HG02884 (cell line): ENCODE results near the gene APBA2.
"Not testable (repeated sequence)": the region's sequence is repeated elsewhere in the genome, so short reads cannot be mapped to it uniquely, and the experiment has no call there.

Experiments
- ATAC-seq: cut with Tn5 transposase; IDR thresholded peaks from one replicate; pipeline ENCODE4 v1.9.1; 2021; ENCODE audit warnings: mild to moderate bottlenecking, moderate library complexity; ENCODE audit not compliant: unreplicated experiment

Gene APBA2

GRCh38 chr15:29097971-29098370 lies 212.2 kb downstream of the APBA2 start:
- no peak for ATAC-seq

DNA sequence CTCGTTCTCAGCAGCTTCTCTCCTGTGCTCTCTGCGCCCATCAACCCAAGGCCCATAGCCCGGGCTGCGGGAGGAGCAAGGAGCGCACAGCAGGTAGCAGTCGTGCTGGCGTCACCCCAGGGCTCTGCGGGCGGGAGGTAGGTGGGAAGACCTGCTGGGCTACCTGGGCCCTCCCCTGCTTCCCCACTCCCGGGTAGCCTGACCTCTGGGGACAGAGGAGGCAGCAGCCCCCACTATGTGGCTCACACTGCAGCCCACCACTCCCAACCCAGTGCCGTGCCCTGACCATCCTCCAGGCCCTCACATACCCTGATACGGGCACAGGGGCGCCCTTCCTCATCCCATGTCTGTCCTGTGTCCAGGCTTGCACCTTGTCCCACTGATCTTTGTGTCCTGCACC lies 212.9 kb downstream of the APBA2 start:
- ATAC-seq: no peak

DNA sequence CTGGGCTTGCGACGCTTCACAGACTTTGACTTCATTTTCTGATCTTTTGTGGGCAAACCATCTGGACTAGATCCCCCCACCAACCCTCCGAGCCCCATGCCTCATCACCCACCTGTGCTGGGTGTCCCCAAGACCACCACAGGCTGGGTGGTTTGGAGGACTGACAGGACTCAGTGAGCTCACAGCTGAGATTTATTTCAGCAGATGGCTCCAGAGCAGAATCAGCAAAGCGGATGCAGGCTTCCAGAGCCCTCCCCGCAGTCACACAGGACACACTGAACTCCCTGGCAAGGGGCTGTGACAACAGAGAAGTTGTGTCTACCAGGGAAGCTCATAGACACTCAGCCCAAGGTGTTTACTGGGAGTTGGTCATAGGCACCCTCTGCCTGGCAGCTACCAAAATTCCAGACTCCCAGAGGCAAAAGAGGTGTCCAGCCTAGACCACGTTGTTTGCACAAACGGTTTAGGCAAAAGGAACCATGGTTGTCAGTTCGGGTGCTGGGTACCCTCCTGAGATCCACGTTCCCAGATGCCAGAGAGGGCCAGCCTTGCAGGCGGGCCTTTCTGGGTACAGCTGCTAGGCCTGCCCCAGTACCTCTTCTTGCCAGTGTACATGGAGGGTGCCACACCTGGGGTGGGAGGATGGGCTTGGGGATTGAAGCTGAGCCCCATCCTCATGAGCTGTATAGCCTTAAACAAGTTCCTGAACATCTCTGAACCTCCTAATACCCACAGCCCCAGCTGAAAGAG lies 213.5 kb downstream of the APBA2 start:
- no peak for ATAC-seq

GRCh38 chr15:29100486-29101000 lies 214.8 kb downstream of the APBA2 start:
- no peak for ATAC-seq

DNA sequence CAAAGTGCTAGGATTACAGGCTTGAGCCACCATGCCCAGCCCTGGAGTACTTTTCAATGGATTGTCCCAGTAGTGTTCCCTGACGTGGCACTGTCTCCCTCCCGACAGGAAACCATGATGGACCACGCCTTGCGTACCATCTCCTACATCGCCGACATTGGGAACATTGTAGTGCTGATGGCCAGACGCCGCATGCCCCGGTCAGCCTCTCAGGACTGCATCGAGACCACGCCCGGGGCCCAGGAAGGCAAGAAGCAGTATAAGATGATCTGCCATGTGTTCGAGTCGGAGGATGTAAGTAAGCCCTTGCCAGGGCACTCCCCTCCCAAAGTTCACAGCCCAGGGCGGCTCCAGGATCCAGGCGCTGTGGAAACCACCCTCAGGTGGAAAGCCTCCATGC lies 215.7 kb downstream of the APBA2 start:
- ATAC-seq: no peak

DNA sequence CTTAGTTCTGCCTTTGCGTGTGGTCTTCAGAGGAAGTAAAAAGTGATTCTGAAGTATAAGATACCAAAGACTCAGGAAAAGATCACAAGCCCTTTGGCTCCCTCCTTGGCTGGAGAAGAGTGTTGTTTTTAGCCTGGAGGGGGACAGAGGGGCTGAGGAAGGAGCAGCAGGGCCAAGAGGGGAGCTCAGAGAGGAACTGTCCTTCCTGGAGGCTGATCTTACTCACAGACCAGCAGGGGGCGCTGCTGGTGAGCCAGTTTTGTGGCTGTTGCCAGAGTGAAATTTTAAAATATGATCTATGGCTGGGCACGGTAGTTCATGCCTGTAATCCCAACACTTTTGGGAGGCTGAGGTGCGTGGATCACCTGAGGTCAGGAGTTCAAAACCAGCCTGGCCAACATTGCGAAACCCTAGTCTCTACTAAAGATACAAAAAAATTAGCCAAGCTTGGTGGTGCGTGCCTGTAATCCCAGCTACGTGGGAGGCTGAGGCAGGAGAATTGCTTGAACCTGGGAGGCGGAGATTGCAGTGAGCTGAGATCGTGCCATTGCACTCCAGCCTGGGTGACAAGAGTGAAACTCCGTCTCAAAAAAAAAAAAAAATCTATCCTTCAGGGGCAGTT lies 216.5 kb downstream of the APBA2 start:
- ATAC-seq: not testable (repeated sequence)

DNA sequence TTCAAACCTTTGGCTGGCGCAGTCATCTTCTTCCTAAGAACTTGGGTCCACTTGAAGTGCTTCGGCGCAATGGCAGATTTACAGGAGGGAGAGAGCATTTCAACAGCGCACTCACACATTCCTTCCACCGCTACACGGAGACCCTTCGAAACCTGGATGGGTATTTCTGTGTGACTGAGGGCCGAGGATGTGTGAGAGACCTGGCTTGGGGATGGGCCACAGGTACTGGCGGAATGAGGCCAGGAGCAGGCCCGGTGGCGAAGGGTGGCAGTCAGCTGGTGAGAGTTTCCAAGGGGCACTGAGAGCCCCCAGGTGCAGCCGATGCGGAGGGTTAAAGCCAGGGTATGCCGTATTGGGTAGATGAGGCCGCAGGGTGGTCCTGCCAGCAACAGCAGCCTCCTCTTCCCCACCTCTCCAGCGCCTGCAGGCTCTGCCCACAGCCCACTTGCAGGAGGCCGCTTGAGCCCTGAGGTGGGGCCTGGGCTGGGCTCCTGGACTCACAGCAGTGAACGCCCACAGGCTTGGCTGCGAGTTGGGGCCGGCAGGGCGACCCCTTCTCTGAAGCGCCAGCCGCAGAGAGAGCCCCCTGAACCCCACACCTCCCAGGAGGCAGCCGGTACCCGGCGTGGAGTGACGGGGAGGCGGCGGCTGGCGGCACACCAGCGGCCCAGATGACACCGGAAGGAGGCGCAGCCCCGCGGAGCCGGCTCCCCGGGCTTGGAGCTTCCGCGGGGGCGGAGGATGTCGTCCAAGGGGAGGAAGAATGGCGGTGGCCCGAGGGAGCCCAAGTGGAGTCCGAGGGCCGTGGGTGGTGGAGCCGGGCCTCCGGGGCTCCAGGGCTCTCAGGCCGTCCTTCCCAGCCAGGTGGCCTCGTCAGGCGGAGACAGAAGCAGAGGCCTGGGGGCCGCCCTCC lies 217.4 kb downstream of the APBA2 start:
- ATAC-seq: no peak

- peak; percentile 65 for ATAC-seq
Observed at GRCh38 chr15:29103824-29104565, 218.2 kb downstream of the APBA2 start.

DNA sequence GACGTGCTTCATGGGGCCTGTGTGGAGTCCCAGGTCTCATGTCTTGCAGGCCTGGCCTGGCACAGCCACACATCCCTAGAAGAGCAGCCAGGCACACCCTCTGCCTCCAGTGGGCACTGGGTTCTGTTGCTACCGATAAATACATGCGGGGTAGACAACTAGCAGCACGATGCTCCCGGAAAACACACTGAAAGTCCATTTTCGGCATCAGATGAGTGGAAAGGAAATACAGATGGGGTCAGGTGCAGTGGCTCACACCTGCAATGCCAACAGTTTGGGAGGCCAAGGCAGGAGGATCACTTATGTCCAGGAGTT lies 218.7 kb downstream of the APBA2 start:
- no peak for ATAC-seq

GRCh38 chr15:29105151-29105854 lies 219.5 kb downstream of the APBA2 start:
- no peak for ATAC-seq

GRCh38 chr15:29106116-29106515 lies 220.3 kb downstream of the APBA2 start:
- no peak for ATAC-seq

- no peak for ATAC-seq
Observed at GRCh38 chr15:29106551-29107290, 220.9 kb downstream of the APBA2 start.

- ATAC-seq: no peak
Observed at GRCh38 chr15:29107291-29107890, 221.6 kb downstream of the APBA2 start.

- no peak for ATAC-seq
Observed at GRCh38 chr15:29107971-29108645, 222.3 kb downstream of the APBA2 start.

DNA sequence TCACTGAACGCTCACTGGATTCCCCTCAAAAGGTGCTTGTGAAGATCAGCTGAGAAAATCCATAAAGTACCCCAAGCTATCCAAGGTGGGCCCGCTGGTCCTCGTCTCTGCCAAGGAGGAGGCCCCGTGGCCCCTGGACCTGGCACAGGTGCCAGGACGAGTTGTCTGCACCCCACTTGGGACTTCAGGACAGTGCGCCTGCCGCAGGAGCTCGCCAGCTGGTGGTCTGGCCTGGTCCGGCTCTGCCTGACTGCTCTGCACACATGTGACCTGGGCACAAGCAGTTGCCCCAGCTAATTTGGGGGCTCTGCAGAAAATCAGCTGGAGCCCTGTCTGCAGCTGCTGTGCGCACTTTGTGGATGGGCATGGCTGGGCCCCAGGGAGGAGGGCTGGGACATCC lies 224.0 kb downstream of the APBA2 start:
- no peak for ATAC-seq

GRCh38 chr15:29110176-29110575 lies 224.4 kb downstream of the APBA2 start:
- ATAC-seq: no peak

DNA sequence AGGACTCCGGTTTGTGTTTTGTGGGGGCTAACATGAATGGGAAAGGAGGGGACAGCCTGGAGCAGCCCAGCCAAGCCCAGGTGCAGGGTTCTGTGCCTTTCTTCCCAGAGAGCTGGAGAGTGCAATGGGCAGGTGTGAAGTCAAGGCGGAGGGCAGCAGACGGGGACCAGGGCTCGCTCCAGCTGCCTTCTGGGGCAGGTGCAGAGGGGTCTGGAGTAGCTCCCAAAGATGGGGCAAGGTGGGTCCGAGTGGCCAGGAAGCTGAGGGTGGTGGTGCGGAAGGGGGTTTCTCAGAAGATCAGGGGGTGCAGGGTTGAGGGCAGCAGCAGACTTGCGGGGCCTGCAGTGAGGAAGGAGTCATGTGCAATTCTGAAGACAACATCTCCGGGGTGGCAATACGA lies 225.0 kb downstream of the APBA2 start:
- ATAC-seq: no peak

DNA sequence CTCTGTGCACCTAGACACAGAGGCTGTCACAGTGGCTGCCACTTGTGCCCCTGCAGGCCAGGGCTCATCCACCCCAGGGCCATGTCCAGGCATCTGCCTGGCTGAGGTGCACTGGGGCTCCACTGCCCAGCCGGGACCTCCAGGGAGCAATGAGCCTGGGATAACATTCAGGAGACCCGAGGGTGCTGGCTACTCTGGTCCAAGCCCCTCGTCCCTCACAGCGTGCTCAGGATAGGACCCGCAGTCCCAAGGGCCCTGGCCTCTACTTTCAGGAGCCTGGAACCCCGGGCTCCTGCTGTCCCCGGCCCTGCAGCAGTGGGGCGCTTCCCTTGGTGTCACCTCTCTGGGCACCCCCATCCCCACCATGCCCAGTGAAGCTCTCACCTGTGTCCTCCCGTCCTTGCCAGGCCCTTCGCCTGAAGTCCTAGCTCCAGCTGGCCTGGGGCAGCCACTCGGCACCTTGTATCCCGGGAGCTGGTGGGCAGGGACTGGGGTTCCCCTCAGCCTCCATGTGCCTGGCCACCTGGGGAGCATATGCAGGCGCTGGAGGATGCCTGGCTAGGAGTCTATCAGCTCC lies 226.0 kb downstream of the APBA2 start:
- ATAC-seq: no peak
